Stromal cell of bone marrow (primary cell): ENCODE results near the gene CCDC88B.
A peak's percentile ranks its signal among the peaks of the same experiment; 100 is the strongest.
"Not testable (repeated sequence)": the region's sequence is repeated elsewhere in the genome, so short reads cannot be mapped to it uniquely, and the experiment has no call there.

ENCODE experiments used
- DNase-seq: peaks from one replicate; pipeline ENCODE4 v3.0.0-alpha.2; 2012; ENCODE audit warnings: low read depth

Gene CCDC88B

DNA sequence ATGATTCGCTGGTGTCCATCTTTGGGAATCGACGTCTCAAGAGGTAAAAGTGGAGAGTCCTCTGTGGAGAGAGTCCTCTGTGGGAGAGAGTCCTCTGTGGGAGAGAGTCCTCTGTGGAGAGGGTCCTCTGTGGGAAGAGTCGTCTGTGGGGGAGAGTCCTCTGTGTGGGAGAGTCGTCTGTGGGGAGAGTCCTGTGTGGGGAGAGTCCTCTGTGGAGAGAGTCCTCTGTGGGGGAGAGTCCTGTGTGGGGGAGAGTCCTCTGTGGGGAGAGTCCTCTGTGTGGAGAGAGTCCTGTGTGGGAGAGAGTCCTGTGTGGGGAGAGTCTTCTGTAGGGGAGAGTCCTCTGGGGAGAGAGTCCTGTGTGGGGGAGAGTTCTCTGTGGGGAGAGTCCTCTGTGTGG, 19.0 kb upstream of the CCDC88B start:
- no peak for DNase-seq

DNA sequence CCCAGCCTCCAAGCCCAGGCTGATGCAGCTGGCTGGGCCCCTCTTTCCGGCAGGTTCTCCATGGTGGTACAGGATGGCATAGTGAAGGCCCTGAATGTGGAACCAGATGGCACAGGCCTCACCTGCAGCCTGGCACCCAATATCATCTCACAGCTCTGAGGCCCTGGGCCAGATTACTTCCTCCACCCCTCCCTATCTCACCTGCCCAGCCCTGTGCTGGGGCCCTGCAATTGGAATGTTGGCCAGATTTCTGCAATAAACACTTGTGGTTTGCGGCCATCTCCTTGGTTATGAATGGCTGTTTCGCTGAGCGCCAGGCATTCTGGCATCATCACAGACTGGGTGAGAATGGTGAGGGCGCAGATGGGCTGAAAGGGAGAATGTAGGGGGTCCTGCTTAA, 18.5 kb upstream of the CCDC88B start:
- no peak for DNase-seq

DNA sequence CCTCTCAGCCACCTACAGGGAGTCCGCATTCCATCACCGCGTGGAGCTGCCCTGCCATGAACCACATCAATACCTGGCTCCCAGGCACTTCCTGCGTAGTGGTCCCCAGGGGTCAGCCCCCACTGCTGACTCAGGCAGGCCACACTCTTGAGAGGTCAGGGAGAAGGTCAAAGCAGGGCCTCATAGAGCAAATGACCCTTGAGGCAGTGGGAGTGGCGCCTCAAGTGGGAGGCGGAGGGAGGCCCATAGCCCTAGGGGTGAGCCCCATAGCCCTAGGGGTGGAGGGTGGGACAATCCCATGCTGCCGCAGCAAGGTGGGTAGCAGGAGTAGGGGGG, 17.1 kb upstream of the CCDC88B start:
- DNase-seq = no peak

DNA sequence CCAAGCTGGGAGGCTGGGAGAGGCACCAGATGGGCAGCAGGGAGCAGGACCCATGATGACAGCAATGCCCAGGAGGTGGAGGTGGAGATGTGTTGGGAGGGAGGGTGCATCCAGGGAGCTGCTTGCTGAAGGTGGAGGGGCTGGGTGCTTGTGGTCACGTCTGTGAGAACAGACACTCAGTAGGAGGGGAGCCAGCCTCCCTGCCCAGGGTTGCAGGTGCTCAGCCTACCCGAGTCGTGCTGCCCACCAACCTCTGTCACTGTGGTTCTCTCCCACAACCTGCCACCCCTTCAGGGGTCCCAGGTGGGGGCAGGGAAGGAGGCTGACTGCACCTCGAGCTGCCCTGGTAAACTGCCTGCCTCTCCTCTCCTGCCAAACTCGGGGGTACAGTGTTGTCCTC, 16.6 kb upstream of the CCDC88B start:
- DNase-seq = no peak

DNA sequence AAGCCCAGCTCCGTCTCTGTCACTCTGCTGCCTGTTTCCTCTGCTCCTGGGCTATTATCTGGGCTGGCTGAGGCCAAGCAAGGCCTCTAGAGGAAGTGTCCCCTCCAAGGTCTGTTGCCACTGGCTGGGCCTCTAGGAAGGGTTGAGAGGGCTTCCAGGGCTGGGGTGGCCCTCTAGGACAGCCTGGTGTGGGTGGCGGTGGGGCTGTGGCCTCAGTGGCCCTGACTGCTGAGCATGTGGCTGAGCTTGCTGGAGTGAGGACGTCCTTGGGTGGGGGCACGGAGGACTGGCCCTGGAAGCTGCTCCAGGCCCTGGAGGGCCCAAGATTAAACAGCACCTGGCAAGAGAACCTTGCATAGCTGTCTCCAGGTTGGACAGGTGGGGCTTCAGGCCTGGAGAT, 16.0 kb upstream of the CCDC88B start:
- DNase-seq = not testable (repeated sequence)

DNA sequence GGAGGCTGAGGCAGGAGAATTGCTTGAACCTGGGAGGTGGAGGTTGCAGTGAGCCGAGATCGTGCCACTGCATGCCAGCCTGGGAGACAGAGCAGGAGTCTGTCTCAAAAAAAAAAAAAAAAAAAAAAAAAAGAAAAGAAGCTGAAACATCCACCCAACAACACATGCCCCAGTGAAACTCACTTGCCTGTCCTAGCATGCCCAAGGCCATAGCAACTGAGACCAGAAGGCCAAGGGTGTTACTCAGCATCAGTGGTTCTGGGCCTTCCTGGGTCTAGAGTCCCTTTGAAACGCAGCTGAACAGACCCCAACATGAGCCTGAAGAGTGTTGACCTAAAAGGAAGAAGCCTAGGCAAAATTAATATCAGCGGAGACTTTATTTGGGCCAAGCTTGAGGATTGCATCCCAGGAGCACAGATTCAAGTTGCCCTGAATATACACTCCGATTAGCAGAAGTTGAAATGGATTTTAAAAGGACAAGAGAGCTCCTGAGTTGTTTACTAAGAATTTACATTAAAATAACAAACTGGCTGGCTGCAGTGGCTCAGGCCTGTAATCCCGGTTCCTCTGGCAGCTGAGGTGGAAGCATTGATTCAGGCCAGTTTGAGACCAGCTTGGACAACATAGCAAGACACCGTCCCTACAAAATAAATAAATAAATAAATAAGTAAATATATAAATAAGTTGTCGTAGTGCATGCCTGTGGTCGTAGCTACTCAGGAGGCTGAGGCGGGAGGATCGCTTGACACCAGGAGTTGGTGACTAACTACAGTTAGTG, 15.1 kb upstream of the CCDC88B start:
- no peak for DNase-seq

DNA sequence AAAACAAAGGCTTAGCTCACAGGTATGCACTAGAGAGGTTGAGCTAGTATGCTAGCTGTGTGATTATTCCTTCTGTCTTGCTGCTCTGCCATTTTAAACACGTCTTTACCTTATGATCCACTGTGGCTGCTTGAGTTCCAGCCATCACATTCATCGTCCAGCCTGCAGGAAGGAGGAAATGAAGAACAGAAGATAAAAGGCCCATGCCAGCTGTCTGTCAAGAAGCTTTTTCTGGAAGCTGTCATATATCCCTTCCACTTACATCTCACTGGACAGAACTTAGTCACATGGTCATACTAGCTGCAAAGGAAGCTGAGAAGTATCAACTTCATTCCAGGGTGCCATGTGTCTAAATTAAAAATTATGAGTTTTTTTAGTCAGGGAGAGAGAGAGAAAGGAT, 12.6 kb upstream of the CCDC88B start:
- DNase-seq = no peak

DNA sequence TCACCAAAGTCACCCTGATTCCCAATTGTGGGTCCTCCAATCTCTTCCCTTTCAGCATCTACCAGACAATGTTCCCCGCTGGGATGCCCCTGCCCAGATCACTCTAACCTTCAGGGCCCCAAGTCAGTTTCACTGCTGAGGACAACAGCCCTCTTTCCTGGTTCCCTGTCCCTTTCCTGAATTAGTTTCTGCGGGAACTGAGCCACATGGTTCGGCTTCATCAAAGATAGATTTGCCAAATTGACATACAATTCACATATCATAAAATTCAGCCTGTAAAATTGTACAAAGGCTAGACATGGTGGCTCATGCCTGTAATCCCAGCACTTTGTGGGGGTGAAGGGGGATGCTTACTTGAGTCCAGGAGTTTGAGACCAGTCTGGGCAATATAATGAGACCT, 12.0 kb upstream of the CCDC88B start:
- no peak for DNase-seq

DNA sequence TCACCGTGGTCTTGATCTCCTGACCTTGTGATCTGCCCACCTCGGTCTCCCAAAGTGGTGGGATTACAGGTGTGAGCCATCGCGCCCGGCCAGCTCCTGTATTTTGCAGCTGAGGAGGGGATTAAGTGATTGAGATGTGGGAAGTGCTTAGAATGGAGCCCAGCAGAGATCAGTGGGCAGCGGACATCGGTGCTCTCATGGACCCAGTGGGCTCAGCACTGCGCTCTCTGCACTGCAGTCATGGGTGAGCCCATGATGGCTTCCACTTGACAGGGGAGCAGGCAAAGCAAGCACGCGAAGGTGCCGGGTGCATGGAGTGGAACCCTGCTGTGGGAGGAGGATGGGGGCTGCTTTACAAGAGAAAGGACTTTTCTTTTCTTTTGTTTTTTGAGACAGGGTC, 9.1 kb upstream of the CCDC88B start:
- DNase-seq = no peak

DNA sequence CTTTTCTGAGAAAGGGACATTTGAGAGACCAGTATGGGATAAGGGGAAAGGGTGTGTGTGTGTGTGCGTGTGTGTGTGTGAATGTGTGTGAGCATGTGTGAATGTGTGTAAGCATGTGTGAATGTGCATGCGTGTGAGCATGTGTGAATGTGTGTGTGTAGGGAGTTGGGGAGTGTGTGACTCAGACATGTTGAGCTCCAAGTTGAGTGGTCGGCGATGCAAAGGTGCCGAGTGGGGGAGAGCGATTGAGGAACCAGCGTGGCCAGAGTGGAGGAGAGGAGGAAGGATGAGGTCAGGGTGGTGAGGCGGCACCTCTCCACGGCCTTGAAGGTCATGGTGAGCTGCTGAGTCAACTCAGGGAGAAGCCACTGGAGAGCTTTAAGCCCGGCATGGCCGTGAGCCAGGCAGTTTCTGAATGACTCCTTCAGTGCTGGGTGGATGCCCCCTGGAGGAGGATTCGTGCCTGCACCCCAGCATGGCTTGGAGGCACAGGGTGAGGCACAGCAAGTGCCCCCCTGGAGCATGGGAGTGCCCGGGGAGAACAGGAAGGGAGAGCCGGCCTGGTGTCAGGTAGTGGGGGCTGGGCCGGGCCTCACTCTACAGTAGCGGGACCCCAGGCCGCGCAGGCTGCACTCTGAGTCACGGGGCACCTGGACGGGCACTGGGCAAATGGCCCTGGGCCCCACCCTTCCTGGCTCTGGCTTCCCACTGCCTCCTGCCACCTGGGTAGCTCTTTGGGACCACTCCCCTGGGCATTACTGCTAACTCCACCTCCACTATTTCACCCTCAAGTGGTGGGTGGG, 8.2 kb upstream of the CCDC88B start:
- peak; percentile 91 for DNase-seq

DNA sequence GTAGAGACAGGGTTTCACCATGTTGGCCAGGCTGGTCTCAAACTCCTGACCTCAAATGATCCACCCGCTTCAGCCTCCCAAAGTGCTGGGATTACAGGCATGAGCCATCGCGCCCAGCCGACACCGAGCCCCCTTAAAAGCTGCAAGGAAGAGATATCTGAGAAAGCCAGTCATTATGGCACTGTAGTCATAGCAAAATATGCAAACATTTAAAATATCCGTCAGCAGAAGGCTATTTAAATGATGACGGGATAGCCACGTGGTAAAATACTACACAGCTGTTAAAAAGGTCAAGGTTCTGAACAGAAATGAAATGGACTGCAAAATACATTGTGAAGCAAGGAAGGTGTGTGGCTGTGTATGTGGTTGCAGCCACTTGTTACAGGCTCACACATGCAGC, 6.4 kb upstream of the CCDC88B start:
- no peak for DNase-seq

DNA sequence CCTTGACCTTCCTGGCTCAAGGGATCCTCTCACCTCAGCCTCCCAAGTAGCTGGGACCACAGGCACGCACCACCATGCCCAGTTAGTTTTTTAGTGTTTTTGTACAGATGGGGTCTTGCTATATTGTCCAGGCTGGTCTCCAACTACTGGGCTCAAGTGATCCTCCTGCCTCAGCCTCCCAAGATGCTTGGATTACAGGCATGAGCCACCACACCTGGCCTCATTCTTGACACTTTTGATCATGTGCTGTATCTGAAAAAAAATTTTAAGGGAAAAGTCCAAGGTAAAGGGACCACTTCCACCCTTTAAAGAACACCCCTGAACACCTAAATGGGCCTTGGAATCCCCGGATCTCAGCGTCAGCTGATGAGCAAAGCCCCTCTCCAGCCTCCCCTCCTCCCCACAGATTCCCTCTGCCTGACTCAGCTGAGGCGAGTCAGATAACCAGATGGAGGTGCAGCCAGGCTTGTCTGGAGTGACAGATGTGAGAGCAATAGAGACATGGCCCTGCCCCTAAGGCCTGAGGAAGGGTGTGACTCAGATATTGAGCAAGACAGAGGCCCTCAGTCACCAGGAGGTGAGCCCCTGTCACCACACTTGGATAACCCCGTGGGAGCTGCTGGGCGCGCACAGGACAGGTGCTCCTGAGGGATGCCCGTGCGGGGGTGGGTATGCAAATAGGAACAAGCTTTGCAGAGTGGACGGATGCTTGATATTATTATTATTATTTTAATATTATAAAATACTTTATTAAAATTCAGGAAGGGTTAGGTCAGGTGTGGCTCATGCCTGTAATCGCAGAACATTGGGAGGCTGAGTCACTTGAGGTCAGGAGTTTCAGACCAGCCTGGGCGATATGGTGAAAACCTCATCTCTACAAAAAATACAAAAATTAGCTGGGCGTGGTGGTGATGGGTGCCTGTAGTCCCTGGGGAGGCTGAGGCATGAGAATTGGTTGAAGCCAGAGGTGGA, 5.0 kb upstream of the CCDC88B start:
- DNase-seq = no peak

DNA sequence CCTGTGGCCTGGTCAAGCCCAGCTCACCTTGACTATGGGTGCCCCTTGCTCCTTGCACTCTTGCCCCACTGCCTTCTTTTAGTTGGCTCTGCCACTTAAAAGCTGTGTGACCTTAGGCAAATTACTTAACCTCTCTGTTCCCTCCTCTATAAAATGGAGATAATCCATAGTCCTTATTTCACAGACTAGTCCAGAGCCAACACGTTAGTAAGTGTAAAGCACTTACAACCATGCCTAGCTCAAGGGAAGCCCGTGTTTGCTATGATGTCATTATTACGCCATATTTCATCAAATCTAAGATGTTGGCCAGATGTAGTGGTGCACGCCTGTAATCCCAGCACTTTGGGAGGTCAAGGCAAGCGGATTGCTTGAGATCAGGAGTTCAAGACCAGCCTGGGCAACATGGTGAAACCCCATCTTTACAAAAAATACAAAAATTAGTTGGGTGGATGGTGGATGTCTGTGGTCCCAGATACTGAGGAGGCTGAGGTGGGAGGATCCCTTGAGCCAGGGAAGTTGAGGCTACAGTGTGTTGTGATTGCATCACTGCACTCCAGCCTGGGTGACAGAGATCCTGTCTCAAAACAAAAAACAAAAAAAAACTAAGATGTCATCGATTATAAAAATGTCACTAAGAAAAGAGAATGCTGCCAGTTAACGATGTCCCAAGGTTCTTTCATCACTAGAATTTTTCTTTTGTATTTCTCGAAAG, 2.3 kb upstream of the CCDC88B start:
- no peak for DNase-seq

DNA sequence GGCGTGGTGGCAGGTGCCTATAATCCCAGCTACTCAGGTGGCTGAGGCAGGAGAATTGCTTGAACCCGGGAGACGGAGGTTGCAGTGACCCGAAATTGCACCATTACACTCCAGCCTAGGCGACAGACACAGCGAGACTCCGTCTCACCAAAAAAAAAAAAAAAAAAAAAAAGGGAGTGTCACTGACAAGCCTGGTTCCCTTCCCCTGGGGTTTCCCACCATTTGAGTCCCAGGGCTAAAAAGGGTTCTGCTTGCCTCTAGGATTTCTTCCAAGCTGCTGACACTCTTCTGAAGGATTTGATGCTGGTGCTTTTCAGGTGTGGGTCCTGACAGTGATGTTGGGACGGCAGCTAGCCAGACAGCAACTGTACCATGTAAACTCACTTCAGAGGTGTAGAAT, 1.3 kb upstream of the CCDC88B start:
- DNase-seq = no peak

DNA sequence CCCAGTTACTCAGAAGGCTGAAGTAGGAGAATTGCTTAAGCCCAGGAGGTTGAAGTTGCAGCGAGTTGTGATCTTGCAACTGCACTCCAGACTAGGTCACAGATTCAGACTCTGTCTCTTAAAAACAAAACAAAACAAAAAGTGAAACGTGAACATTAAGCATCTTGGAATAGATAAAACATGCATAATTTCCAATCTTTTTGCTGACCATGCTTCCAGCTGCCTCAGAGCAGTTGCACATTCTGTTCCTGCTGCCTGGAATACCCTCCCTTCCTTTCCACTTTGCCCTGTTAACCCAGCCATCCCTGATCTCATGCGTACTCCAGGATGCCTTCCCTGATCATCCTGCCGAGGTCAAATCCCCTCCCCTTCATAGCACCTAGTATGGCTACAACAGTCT, 718 bp upstream of the CCDC88B start:
- DNase-seq = no peak

DNA sequence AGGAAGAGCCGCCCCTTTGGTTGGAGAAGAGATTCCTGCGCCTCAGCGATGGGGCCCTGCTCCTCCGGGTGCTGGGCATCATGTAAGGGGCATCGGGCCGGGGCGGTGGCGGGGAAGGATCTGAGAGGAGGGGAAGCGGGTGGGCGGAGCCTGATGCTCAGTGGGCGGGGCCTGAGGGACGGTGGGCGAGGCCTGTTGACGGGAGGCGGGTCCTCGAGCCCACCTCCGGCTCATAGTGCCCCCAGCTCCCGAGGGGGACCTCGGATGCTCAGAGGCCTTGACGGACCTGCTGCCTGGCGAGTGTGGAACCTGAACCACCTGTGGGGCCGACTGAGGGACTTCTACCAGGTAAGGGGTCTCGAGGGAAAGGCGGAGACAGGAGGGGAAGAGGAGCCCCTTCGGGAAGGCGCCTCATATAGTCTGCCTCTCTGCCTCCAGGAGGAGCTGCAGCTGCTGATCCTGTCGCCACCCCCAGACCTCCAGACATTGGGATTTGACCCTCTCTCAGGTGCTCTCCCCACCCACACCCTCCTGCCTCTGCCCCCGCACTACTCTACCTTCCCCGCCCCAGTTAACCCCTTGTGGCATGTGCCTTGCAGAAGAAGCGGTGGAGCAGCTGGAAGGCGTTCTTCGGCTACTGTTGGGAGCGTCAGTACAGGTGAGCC, 799 bp downstream of the CCDC88B start:
- DNase-seq = no peak

DNA sequence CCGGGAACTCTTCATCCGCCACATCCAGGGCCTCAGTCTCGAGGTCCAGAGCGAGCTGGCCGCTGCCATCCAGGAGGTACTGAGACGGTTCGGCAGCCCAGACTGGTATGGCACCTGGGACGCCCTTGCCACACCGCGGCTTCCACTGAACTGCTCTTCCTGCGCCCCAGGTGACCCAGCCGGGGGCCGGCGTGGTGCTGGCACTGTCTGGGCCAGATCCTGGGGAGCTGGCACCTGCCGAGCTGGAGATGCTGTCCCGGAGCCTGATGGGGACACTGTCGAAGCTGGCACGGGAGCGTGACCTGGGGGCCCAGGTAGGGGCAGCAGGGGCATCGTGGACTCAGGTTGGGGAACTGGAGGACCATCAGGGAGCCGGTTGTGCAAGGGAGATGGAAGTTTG, 1.4 kb downstream of the CCDC88B start:
- no peak for DNase-seq

DNA sequence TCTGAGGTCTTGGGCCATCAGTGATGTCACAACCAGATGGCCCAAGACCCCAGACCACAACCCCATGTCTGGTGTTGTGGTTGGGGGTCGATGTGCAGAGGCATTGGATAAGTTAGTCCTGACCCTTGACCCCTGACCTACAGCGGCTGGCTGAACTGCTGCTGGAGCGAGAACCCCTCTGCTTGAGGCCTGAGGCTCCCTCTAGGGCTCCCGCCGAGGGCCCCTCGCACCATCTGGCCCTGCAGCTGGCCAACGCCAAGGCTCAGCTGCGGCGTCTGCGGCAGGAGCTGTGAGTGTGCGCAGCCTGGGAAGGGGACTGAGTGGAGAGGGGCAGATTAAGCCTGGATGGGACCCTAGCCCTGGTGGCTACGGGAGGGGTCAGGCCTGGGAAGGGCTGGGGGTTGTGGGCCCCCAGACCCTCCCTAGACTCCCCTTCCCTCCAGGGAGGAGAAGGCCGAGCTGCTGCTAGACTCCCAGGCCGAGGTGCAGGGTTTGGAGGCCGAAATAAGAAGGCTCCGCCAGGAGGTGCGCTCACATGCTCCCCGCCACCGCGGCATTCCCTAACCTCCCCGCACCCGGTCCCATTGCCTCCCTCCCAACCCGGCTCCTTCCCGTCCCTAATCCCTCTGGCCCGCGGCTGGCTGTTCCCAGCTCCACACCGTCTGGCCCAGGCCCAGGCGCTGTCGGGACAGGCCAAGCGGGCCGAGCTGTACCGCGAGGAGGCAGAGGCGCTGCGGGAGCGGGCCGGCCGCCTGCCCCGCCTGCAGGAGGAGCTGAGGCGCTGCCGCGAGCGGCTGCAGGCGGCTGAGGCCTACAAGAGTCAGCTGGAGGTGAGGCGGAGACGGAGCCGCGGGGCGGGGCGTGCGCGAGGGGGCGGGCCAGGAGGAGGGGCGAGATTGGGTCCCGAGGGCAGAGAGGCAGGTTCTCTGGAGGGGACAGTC, 2.1 kb downstream of the CCDC88B start:
- DNase-seq = peak; percentile 67

DNA sequence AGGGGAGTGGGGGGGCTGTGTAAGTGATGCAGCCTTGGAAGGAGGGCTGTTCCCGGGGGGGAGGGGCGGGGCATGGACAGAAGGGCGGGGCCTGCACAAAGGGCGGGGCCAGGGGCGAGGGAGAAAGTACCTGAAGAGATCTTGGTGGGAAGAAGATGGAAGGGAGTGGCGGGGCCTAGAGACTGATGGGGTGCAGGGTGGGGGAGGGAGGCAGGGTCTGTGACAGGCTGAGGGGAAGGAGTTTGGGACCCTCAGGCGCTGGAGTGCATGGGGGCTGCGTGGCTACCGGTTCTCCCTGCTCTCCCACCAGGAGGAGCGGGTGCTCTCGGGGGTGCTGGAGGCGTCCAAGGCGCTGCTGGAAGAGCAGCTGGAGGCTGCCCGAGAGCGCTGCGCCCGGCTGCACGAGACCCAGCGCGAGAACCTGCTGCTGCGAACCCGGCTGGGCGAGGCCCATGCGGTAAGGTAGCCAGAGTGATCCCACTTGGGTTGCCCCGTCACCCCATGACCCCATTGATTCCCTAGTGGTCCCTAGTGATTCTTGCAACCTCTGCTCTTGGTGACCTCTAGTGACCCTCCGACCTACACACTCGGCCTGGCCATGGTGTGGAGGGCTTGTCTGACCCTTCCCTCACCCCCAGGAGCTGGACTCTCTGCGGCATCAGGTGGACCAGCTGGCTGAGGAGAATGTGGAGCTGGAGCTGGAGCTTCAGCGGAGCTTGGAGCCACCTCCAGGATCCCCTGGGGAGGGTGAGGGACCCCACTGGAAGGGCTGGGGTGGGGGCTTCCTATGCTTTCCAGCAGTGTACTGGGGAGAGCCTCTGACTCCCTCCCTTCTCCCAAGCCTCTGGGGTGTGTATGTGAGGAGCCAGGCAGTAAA, 3.1 kb downstream of the CCDC88B start:
- no peak for DNase-seq
